Liver (tissue), 3 donors: ENCODE measurements around the gene COQ8A.

Experiments used
- CTCF ChIP-seq: fragments of 150-350 bp; IDR thresholded peaks from 2 replicates; pipeline ENCODE4 v1.5.1; 2017; ENCODE audit warnings: improper control_type of control experiment, low read depth, low read length; ENCODE audit not compliant: missing input control
- JUND ChIP-seq, 2 donors: IDR thresholded peaks; 2 replicates each; pipeline ENCODE4 v1.6.1; 2016; ENCODE audit warnings: antibody characterized with exemption in 2 of 2
- YY1 ChIP-seq: IDR thresholded peaks from 2 replicates; pipeline ENCODE4 v1.6.1; 2016; ENCODE audit warnings: antibody characterized with exemption, mild to moderate bottlenecking
- donor health status: healthy.
- donor health status: healthy.

- TF ChIP-seq CTCF, result no peak
- no peak for TF ChIP-seq YY1
- no peak for TF ChIP-seq JUND (IDR thresholded peaks at IDR 0.05)
These were observed 47.6 kb upstream of the COQ8A start for GRCh38 chr1:226892524-226892875.
